Measurements from ENCODE around the gene CD247.

- TF ChIP-seq CEBPB (IDR thresholded peaks at IDR 0.05; ENCODE audit: borderline replicate concordance in 1 of 2, low read depth in 2 of 2, low read length in 2 of 2) (no peak), FOXM1 (IDR thresholded peaks at IDR 0.05; ENCODE audit: low read depth, low read length) (no peak), BCL3 (IDR thresholded peaks at IDR 0.05; ENCODE audit: borderline replicate concordance, insufficient read depth, low read depth, low read length, poor library complexity, severe bottlenecking) (no peak), ZNF207 (IDR thresholded peaks at IDR 0.05; ENCODE audit: borderline replicate concordance) (no peak), POLR2A (IDR thresholded peaks at IDR 0.05; ENCODE audit: low read depth, low read length) (no peak), RFX5 (IDR thresholded peaks at IDR 0.05; ENCODE audit: low read depth, low read length) (no peak), CTCF (IDR thresholded peaks at IDR 0.05 in 2 of 3, conservative IDR thresholded peaks at IDR 0.05 in 1 of 3; ENCODE audit: control insufficient read depth in 2 of 3, extremely low read depth in 1 of 3, insufficient read depth in 1 of 3, low read depth in 3 of 3, low read length in 3 of 3) (no peak), WRNIP1 (IDR thresholded peaks at IDR 0.05; ENCODE audit: borderline replicate concordance, low read depth, low read length) (no peak), GABPA (IDR thresholded peaks at IDR 0.05; ENCODE audit: low read depth) (no peak), SIN3A (IDR thresholded peaks at IDR 0.05; ENCODE audit: low read depth, low read length) (no peak), DPF2 (IDR thresholded peaks at IDR 0.05) (no peak)
- TF ChIP-seq, protein P1, sequence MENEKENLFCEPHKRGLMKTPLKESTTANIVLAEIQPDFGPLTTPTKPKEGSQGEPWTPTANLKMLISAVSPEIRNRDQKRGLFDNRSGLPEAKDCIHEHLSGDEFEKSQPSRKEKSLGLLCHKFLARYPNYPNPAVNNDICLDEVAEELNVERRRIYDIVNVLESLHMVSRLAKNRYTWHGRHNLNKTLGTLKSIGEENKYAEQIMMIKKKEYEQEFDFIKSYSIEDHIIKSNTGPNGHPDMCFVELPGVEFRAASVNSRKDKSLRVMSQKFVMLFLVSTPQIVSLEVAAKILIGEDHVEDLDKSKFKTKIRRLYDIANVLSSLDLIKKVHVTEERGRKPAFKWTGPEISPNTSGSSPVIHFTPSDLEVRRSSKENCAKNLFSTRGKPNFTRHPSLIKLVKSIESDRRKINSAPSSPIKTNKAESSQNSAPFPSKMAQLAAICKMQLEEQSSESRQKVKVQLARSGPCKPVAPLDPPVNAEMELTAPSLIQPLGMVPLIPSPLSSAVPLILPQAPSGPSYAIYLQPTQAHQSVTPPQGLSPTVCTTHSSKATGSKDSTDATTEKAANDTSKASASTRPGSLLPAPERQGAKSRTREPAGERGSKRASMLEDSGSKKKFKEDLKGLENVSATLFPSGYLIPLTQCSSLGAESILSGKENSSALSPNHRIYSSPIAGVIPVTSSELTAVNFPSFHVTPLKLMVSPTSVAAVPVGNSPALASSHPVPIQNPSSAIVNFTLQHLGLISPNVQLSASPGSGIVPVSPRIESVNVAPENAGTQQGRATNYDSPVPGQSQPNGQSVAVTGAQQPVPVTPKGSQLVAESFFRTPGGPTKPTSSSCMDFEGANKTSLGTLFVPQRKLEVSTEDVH (IDR thresholded peaks at IDR 0.05; ENCODE audit: low read depth, partially characterized antibody) = no peak
Measured at GRCh38 chr1:167467752-167468151, 50.6 kb downstream of the CD247 start.
